ENCODE measurements around the gene OCRL.

Gene OCRL

GRCh38 chrX:129496625-129497024, 43.4 kb upstream of the OCRL start:
- Histone ChIP-seq H3K9me3 (no peaks in the 10 kb centered on the region), H3K4me1 (ENCODE audit: control insufficient read depth in 1 of 2, insufficient read depth in 1 of 2, low read depth in 1 of 2, low read length in 1 of 2) (no peaks in the 10 kb centered on the region), H3K27me3 (no peaks in the 10 kb centered on the region), H3K27ac (no peak overlapping the region), H3K36me3 (no peaks in the 10 kb centered on the region), H3K4me3 (ENCODE audit: low read depth in 1 of 2, low read length in 1 of 2) (no peak overlapping the region)
- TF ChIP-seq CTCF (IDR thresholded peaks at IDR 0.05): no peak

DNA sequence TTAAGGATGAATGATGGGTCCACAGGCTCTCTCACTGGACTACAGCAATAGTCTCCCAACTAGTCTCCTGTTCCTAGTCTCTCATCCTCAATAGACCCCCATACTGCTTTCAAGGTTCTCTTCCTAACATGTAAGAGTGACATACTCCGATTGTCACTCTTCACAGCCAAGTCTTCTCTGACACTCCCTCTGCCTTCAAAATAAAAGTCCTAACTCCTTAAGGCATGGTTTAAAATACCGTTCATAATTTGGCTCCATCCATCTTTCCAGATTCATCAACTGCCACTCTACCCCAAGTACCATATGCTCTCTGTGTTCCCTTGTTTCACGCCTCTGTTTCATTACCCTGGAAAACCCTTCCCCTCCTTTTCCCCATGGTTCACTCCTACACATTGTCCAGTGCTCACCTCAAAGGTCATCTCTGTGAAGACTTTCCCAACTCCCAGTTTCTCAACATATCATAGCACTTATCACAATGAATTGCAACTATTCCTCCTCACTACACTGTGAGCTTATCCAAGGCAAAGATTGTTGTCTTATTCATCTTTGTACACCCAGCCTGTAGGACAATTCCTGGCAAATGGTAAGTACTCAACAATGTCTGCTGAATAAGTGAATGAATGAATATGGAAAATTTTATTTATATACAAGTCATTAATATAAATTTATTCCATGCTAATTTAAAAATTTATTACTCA, 42.8 kb upstream of the OCRL start:
- no peaks in the 10 kb centered on the region for H3K9me3 ChIP-seq
- no peaks in the 10 kb centered on the region for H3K4me1 ChIP-seq (ENCODE audit: control insufficient read depth in 1 of 2, insufficient read depth in 1 of 2, low read depth in 1 of 2, low read length in 1 of 2)
- H3K36me3 ChIP-seq: no peaks in the 10 kb centered on the region
- no peaks in the 10 kb centered on the region for H3K27me3 ChIP-seq
- TF ChIP-seq CTCF (IDR thresholded peaks at IDR 0.05): no peak
- no peak overlapping the region for H3K4me3 ChIP-seq (ENCODE audit: low read depth in 1 of 2, low read length in 1 of 2)
- no peak overlapping the region for H3K27ac ChIP-seq

DNA sequence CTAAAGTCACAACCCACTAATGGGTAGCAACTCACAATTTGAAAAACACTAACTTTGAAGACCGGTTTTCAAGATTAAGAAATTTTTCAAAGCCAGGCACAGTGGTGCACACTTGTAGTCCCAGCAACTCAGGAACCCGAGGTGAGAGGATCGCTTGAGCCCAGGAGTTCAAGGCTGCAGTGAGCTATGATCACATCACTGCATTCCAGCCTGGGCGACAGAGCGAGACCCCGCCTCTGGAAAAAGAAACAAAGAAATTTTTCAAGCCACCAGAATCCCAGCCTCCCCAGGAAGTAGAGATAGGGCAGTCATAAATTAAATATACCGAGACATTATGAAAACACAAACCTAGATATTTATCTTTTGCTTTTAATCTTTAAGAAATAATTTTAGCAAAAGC, 29.7 kb upstream of the OCRL start:
- Histone ChIP-seq H3K9me3 (no peaks in the 10 kb centered on the region), H3K4me1 (ENCODE audit: control insufficient read depth in 1 of 2, insufficient read depth in 1 of 2, low read depth in 1 of 2, low read length in 1 of 2) (no peaks in the 10 kb centered on the region), H3K4me3 (ENCODE audit: low read depth in 1 of 2, low read length in 1 of 2) (no peak overlapping the region), H3K36me3 (no peaks in the 10 kb centered on the region), H3K27me3 (no peaks in the 10 kb centered on the region), H3K27ac (no peak overlapping the region)
- no peak for TF ChIP-seq CTCF (IDR thresholded peaks at IDR 0.05)

GRCh38 chrX:129511689-129512088, 28.4 kb upstream of the OCRL start:
- Histone ChIP-seq H3K4me1 (ENCODE audit: control insufficient read depth in 1 of 2, insufficient read depth in 1 of 2, low read depth in 1 of 2, low read length in 1 of 2) (no peaks in the 10 kb centered on the region), H3K36me3 (no peaks in the 10 kb centered on the region)
- TF ChIP-seq CTCF (IDR thresholded peaks at IDR 0.05): no peak

GRCh38 chrX:129512409-129512808, 27.6 kb upstream of the OCRL start:
- H3K27ac ChIP-seq: no peak overlapping the region
- TF ChIP-seq CTCF (IDR thresholded peaks at IDR 0.05): no peak
- H3K36me3 ChIP-seq: no peaks in the 10 kb centered on the region
- no peak overlapping the region for H3K4me3 ChIP-seq (ENCODE audit: low read depth in 1 of 2, low read length in 1 of 2)
- no peaks in the 10 kb centered on the region for H3K4me1 ChIP-seq (ENCODE audit: control insufficient read depth in 1 of 2, insufficient read depth in 1 of 2, low read depth in 1 of 2, low read length in 1 of 2)
- no peaks in the 10 kb centered on the region for H3K27me3 ChIP-seq
- H3K9me3 ChIP-seq: no peaks in the 10 kb centered on the region

More at GRCh38 chrX:129511689-129512088, 28.4 kb upstream of the OCRL start:
- Histone ChIP-seq H3K27me3 (no peaks in the 10 kb centered on the region), H3K9me3 (no peaks in the 10 kb centered on the region), H3K27ac (no peak overlapping the region), H3K4me3 (ENCODE audit: low read depth in 1 of 2, low read length in 1 of 2) (no peak overlapping the region)

Measured in neutrophil (primary cell).